ENCODE results near the gene UPF3A.
"Not testable (repeated sequence)": the region's sequence is repeated elsewhere in the genome, so short reads cannot be mapped to it uniquely, and the experiment has no call there.

The UPF3A gene

GRCh38 chr13:114309086-114309485, 27.7 kb downstream of the UPF3A start:
- DNase-seq, result no peak

DNA sequence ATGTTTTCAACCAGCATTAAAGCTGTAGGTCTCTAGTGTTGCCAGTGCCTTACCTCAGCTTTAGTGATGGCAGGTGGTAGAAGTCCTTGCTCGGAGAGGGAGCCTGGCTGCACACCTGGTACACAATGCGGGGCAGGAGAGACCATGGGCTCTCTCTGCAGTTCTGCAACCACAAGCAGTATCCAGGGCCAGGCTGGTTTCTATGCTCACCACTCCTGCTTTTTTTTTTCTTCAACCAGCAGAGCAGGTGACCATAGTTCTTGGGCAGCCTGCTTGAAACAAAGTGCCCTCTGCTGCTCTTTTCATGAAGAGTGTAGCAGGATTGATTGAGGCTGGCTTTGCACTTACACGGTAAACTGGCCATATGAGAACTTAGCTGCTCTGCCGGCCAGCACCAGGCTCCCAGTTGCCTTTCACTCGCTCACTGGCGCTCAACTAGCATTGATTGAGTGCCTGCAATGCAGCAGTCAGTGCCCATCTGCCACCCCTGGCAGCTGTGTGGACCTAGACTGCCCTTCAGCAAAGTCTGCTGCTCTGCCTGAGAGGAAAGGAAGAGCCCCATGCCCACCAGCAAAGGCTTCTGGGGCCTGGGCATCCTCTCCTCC, 28.5 kb downstream of the UPF3A start:
- peak; percentile 22 for DNase-seq

- DNase-seq, result no peak
Observed at GRCh38 chr13:114310956-114311355, 29.6 kb downstream of the UPF3A start.

DNA sequence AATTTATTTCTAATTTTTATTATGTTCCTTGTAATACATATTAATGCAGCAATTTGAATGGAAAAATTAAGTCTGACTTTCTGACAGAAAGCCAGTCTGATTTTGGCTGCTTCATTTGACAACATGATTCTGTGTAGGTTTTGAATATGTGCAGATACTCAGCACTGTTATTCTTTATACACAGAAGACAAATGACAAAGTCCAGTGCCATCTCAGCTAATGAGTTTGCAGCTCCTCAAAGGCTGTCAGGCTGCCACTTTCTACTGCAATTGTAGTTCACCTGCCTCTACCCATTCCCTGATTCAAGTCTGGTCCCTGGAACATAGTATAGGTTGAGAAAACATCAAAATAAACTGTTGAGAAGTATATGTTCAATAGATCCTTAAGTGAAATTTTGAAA, 30.0 kb downstream of the UPF3A start:
- DNase-seq, result no peak

DNA sequence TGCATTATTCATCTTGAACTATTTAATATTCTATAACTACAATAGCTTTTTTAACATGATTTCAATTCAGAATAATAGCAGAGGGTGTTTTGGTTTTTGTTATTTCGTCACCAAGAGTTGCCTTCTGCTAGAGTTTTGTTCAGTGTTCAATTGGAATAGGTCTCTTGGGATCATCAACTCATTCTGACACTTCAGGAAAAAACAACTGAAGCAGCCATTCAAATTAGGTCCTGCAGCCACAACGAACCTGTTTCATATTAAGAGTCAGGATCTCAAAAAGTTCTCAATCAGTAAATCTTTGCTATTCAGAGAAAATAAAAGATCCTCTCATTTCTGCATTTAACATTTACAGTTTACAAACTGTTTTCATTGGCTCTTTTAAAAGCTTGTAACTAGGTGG, 30.5 kb downstream of the UPF3A start:
- no peak for DNase-seq

GRCh38 chr13:114313061-114313860, 31.9 kb downstream of the UPF3A start:
- DNase-seq, result no peak

DNA sequence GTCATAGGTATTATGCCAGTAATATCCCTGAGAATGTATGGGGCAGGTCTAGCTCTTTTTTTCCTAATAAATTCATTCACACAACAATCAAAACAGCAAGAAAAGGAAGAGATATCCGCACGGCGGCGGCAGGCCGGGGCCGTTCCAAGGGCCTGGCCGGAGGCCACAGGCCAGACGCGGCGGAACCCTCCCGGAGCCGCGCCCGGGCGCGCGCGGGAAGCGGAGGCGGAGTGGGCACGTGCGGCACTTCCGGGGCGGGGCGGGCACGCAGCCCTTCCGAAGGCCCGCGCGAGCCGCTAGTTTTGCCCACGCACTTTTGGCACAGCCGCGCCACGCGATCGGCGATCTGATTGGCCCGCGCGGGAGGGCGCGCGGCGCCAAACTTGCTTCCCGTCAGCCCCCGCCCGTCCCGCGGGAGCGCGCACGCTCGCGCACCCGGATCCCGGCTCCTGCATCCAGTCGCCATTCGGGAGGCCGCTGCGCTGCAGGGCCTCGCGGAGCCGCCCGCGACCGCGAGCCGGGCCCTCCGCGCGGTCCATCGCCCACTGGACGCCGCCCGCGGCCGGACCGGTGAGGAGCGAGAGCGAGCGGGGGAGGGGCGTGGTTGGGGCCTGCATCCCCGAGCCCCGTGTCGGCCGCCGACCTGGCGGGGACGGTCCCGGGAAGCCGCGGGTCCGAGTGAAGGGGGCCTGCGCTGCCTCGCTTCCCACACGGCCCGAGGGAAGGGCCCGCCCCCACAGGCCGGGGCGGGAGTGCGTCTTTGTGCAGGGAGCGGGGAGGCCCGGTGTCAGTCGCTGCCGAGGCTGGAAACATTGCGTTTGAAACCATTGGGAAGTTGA, 32.9 kb downstream of the UPF3A start, which contains the start of gene CHAMP1:
Gene CHAMP1 (plus strand): TSS at position 430 of the 839 bp plus-strand sequence. CDS start 9,340 bp downstream, outside the sequence.
- DNase-seq, result peak; percentile 73

DNA sequence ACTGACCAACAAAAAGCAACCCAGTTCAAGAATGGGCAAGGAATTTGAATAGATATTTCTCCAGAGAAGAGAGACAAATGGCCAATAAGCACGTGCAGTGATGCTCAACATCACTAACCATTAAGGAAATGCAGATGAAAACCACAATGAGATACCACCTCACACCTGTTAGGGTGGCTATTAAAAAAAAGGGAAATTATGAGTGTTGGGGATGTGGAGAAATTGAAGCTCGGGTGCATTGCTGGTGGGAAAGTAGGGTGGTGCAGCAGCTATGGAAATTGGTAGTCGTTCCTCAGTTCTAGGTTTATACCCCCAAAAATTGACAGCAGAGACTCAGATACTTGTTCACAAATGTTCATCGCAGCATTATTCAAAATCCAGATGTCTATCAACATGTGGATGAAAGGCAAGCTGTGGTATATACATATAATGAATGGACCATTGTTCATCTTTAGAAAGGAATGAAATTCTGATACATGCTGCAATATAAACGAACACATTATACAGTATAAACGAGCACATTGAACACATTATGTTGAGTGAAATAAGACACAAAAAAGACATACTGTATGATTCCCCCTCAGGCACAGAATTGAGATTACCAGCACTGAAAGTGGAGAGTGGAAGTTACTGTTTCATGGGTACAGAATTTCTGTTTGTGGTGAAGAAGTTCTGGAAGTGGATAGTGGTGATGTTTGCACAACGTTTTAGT, 33.8 kb downstream of the UPF3A start:
- no peak for DNase-seq

GRCh38 chr13:114318624-114319023, 37.2 kb downstream of the UPF3A start:
- DNase-seq, result no peak

- DNase-seq, result no peak
Observed at GRCh38 chr13:114319441-114319913, 38.1 kb downstream of the UPF3A start.

DNA sequence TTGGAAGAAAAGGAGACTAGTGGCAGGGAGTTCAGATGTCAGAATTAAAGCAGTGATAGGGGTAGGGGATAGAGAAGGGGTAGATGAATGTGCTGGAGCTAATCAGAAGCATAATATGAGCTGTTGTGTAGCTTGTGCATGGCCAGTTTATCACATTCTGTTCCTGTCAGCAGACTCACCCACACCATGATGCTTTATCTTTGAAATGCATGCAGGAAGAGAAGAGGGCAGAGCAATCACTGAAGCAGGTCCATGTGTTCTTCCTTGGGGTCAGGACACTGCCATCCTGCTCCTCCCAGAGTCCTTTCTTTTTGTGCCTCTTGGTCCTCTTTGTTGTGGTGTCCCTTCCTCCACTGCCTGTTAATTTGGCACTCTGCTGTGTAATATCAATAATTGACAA, 38.7 kb downstream of the UPF3A start:
- no peak for DNase-seq

GRCh38 chr13:114321256-114321655, 39.9 kb downstream of the UPF3A start:
- no peak for DNase-seq

DNA sequence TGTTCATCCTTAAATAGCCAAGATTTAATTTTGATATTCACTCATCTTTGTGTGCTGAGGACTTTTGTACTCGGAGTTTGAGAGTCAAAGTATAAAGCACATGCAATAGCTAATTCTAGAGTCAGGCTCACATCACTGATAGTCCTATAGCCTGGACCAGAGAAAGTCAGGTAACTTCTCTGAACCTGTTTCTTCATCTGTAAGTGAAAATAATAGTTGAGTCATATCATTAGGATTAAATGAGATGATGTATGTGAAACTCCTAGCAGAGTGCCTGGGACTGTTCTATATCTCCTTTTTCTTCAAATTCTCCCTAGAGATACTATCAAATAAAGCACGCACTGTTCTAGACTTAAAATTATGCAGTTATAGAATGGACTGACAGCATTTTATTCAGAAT, 41.9 kb downstream of the UPF3A start:
- DNase-seq, result no peak

DNA sequence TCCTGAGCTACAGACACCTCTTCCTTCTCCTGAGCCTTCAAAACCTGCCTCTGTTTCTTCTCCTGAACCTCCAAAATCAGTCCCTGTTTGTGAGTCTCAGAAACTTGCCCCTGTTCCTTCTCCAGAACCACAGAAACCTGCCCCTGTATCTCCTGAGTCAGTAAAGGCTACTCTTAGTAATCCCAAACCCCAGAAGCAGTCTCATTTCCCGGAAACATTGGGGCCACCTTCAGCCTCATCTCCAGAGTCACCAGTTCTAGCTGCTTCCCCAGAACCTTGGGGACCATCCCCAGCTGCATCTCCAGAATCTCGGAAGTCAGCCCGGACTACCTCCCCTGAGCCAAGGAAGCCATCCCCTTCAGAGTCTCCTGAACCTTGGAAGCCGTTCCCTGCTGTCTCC, 42.9 kb downstream of the UPF3A start:
- no peak for DNase-seq

DNA sequence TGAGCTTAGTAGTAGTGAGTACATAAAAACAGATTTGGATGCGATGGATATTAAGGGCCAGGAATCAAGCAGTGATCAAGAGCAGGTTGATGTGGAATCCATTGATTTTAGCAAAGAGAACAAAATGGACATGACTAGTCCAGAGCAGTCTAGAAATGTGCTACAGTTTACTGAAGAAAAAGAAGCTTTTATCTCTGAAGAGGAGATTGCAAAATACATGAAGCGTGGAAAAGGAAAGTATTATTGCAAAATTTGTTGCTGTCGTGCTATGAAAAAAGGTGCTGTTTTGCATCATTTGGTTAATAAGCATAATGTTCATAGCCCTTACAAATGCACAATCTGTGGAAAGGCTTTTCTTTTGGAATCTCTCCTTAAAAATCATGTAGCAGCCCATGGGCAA, 44.3 kb downstream of the UPF3A start:
- DNase-seq, result no peak

GRCh38 chr13:114328034-114328433, 46.6 kb downstream of the UPF3A start:
- no peak for DNase-seq

- no peak for DNase-seq
Observed at GRCh38 chr13:114328595-114328994, 47.2 kb downstream of the UPF3A start.

DNA sequence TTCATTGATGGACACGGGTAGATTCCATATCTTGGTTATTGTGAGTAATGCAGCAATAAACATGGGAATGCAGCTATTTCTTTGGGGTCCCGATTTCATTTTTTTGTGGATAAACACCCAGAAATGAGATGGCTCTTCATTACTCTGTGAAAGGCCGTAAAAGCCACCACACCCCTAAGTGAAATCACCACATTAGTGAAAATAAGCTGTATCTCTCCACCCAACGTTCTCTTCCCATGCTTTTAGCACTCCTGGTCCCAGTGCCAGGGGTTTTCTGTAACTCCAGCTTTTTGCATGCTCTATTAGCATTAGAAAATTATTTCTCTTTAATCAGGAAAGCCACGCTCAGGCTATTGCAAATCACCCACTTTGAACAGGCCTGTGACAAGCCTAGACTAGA, 48.7 kb downstream of the UPF3A start:
- DNase-seq, result no peak

DNA sequence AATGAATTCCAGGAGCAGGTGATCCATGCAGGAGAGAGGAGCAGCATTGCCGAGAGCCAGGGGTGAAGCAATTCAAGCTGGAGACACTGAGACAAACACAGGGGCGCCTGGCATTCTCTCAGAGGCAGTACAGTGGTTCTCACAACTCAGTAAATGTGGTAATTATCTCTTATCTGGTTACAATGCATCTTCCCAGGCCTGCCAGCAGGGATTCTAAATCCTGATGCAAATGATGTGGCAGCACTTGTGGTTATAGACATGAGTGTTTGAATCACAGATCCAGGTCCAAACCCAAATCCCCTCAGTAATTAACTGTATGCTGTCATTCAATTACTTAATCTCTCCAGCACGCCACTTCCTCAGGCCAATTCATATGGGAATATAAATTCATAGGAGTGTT, 52.5 kb downstream of the UPF3A start:
- DNase-seq, result not testable (repeated sequence)

- DNase-seq, result no peak
Observed at GRCh38 chr13:114334305-114335053, 53.1 kb downstream of the UPF3A start.

GRCh38 chr13:114336457-114336856, 55.1 kb downstream of the UPF3A start:
- DNase-seq, result not testable (repeated sequence)

- DNase-seq, result no peak
Observed at GRCh38 chr13:114338959-114339358, 57.6 kb downstream of the UPF3A start.
